Loucy (cell line): Measurements from ENCODE around the gene UBE2D1.
"Not testable (repeated sequence)": the region's sequence is repeated elsewhere in the genome, so short reads cannot be mapped to it uniquely, and the experiment has no call there.

Experiments used
- H2AFZ ChIP-seq: fragments of 200-600 bp; sonication (generic); 2 replicates; pipeline ENCODE4 v1.6.0; 2016; ENCODE audit warnings: antibody characterized with exemption, mild to moderate bottlenecking, low read length, moderate library complexity
- H3F3A ChIP-seq: fragments of 200-600 bp; 2 replicates; pipeline ENCODE4 v1.6.0; 2016; ENCODE audit warnings: antibody characterized with exemption, low read depth, mild to moderate bottlenecking
- H3K27me3 ChIP-seq: fragments of 200-600 bp; sonication (generic); 2 replicates; pipeline ENCODE4 v1.6.1; 2014; ENCODE audit warnings: low read length, mild to moderate bottlenecking; ENCODE audit not compliant: insufficient read depth, poor library complexity, severe bottlenecking
- H3K36me3 ChIP-seq: fragments of 200-600 bp; sonication (generic); 2 replicates; pipeline ENCODE4 v1.6.1; 2016; ENCODE audit warnings: low read length; ENCODE audit not compliant: insufficient read depth
- H3K4me1 ChIP-seq: fragments of 200-600 bp; sonication (generic); 2 replicates; pipeline ENCODE4 v1.5.1; 2014; ENCODE audit warnings: low read length, mild to moderate bottlenecking; ENCODE audit not compliant: insufficient read depth, poor library complexity, severe bottlenecking
- H3K4me2 ChIP-seq: fragments of 200-600 bp; sonication (generic); 2 replicates; pipeline ENCODE4 v1.6.0; 2014; ENCODE audit warnings: antibody characterized with exemption, low read length, low read depth, mild to moderate bottlenecking; ENCODE audit not compliant: poor library complexity, severe bottlenecking
- H3K4me3 ChIP-seq: fragments of 200-600 bp; sonication (generic); 2 replicates; pipeline ENCODE4 v1.5.1; 2014; ENCODE audit warnings: low read length, mild to moderate bottlenecking, mixed read lengths; ENCODE audit not compliant: poor library complexity, severe bottlenecking
- H3K79me2 ChIP-seq: fragments of 200-600 bp; sonication (generic); 2 replicates; pipeline ENCODE4 v1.6.1; 2014; ENCODE audit warnings: low read length; ENCODE audit not compliant: insufficient read depth
- H3K9ac ChIP-seq: fragments of 200-600 bp; sonication (generic); 2 replicates; pipeline ENCODE4 v1.6.0; 2014; ENCODE audit warnings: mild to moderate bottlenecking, low read depth, low read length, moderate library complexity; ENCODE audit not compliant: poor library complexity, severe bottlenecking
- H3K9me2 ChIP-seq: fragments of 200-600 bp; sonication (generic); replicated peaks from 2 replicates; pipeline ENCODE4 v1.6.1; 2016; ENCODE audit warnings: low read depth, low read length, mixed read lengths
- H3K9me3 ChIP-seq: fragments of 200-600 bp; sonication (generic); 2 replicates; pipeline ENCODE4 v1.6.1; 2014; ENCODE audit warnings: mild to moderate bottlenecking, antibody characterized with exemption, low read length, low read depth; ENCODE audit not compliant: insufficient read depth
- H4K20me1 ChIP-seq: fragments of 200-600 bp; sonication (generic); 2 replicates; pipeline ENCODE4 v1.6.0; 2014; ENCODE audit warnings: antibody characterized with exemption, low read length, mild to moderate bottlenecking; ENCODE audit not compliant: insufficient read depth, poor library complexity, severe bottlenecking
- EZH2phosphoT487 ChIP-seq: fragments of 200-600 bp; IDR thresholded peaks from 2 replicates; pipeline ENCODE4 v1.6.1; 2018; ENCODE audit warnings: antibody characterized with exemption, mild to moderate bottlenecking, moderate library complexity, borderline replicate concordance
- TF ChIP-seq, protein P1 (sequence below): fragments of 200-600 bp; sonication (generic); conservative IDR thresholded peaks from 2 replicates; pipeline ENCODE4 v1.5.1; 2014; ENCODE audit warnings: mild to moderate bottlenecking, antibody characterized with exemption, low read length

UBE2D1 gene

DNA sequence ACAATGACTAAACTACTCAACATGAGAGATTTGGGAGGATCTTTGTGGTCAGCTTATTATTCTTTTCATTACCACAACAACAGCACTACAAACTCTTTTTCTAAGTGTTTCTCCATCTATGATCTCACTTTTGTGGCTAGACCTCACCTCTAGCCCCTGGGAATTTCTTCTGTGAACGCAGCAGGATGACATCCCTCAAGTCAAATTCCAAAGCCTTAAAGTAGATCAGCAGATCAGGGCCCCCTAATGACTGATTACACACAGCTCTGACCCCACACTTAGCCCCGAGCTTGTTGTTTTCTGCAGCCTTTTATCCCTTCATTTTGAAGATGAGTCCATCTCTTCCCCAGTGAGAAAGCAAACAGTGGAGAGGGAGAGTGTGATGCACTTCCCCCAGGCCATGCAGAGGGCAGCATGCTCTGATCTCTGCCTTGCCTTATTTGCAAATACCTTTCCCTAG is 77.7 kb downstream of the UBE2D1 start:
- H3K27me3 ChIP-seq: no peaks in the 10 kb centered on the region
- H3K4me3 ChIP-seq: no peak overlapping the region
- H3K9me3 ChIP-seq: no peaks in the 10 kb centered on the region
- H3K4me1 ChIP-seq: no peaks in the 10 kb centered on the region
- H4K20me1 ChIP-seq: no peaks in the 10 kb centered on the region
- no peaks in the 10 kb centered on the region for H3K36me3 ChIP-seq
- H2AFZ ChIP-seq: no peak overlapping the region
- H3K9ac ChIP-seq: no peak overlapping the region
- no peaks in the 10 kb centered on the region for H3K9me2 ChIP-seq
- no peaks in the 10 kb centered on the region for H3K79me2 ChIP-seq
- H3K4me2 ChIP-seq: no peak overlapping the region
- TF ChIP-seq, protein P1, sequence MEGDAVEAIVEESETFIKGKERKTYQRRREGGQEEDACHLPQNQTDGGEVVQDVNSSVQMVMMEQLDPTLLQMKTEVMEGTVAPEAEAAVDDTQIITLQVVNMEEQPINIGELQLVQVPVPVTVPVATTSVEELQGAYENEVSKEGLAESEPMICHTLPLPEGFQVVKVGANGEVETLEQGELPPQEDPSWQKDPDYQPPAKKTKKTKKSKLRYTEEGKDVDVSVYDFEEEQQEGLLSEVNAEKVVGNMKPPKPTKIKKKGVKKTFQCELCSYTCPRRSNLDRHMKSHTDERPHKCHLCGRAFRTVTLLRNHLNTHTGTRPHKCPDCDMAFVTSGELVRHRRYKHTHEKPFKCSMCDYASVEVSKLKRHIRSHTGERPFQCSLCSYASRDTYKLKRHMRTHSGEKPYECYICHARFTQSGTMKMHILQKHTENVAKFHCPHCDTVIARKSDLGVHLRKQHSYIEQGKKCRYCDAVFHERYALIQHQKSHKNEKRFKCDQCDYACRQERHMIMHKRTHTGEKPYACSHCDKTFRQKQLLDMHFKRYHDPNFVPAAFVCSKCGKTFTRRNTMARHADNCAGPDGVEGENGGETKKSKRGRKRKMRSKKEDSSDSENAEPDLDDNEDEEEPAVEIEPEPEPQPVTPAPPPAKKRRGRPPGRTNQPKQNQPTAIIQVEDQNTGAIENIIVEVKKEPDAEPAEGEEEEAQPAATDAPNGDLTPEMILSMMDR: no peak
- no peak for TF ChIP-seq EZH2phosphoT487
- no peaks in the 10 kb centered on the region for H3F3A ChIP-seq

DNA sequence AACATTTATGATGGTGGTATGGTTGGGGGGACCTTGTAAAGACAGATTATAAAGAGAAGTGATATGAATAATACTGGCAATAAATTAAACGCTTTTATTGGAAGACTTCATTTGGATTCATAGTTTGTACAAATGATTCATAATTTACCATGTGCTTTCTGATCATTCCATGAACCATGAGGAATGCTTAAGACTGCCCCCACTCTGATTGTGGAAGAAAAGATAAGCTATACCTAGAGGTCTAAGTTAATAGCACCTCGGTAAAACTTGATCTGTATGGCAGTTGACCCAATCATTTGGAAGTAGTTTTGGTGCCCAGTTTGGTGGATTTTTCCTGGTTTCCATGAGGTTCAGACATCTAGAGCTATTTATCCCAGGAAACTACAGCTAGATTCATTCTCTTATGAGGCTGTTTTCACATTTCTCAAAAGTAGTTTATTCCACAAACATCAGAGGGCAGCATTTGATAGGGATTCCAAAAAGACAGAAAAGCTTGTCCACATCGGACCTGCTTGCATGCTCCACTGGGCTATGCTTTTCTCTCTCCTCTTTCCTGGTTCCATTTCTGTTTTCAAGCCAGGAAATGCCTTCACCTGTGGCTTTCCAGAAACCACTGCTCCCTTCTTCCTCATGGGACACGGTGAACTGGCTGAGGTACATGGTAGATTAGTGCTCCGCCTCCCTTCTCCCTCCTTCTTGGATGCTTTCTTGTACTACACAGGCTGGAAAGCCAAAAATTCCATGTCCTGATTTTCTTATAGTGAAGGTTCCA is 79.7 kb downstream of the UBE2D1 start:
- Histone ChIP-seq H3K9ac (no peak overlapping the region), H3K79me2 (no peaks in the 10 kb centered on the region), H3K9me2 (no peaks in the 10 kb centered on the region), H3K9me3 (no peaks in the 10 kb centered on the region), H2AFZ (no peak overlapping the region), H3K4me3 (no peak overlapping the region), H3K36me3 (no peaks in the 10 kb centered on the region), H3K4me1 (no peaks in the 10 kb centered on the region), H3K4me2 (no peak overlapping the region), H3K27me3 (no peaks in the 10 kb centered on the region), H3F3A (no peaks in the 10 kb centered on the region), H4K20me1 (no peaks in the 10 kb centered on the region)
- no peak for TF ChIP-seq EZH2phosphoT487
- TF ChIP-seq, protein P1: no peak; the same call in 1 of the 2 replicates

DNA sequence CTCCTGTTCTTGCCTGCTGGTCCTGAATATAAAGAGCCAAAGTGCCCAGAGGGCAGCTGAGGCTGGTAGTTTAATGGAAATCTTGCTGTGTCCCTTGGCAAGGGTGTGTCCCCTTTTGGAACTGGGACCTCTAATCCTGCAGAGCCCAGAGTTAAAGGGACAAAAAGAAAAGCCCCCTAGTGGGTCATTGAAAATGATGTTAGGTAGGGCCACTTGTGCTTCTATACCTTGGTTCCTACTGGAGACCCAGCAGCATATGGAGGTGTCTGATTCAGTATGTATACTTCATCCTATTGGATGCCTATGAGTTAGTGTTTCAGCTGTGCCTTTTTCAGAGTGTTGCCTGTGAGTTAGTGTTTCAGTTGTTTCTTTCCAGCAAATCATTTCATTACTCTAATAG is 81.0 kb downstream of the UBE2D1 start:
- H3K27me3 ChIP-seq: no peaks in the 10 kb centered on the region
- no peak overlapping the region for H3K4me2 ChIP-seq
- no peaks in the 10 kb centered on the region for H3K9me2 ChIP-seq
- no peaks in the 10 kb centered on the region for H3F3A ChIP-seq
- no peak overlapping the region for H3K9ac ChIP-seq
- no peaks in the 10 kb centered on the region for H3K9me3 ChIP-seq
- H2AFZ ChIP-seq: no peak overlapping the region
- H3K4me3 ChIP-seq: no peak overlapping the region
- TF ChIP-seq, protein P1: no peak
- no peak for TF ChIP-seq EZH2phosphoT487
- H3K4me1 ChIP-seq: no peaks in the 10 kb centered on the region
- H3K36me3 ChIP-seq: no peaks in the 10 kb centered on the region
- H4K20me1 ChIP-seq: no peaks in the 10 kb centered on the region
- no peaks in the 10 kb centered on the region for H3K79me2 ChIP-seq

DNA sequence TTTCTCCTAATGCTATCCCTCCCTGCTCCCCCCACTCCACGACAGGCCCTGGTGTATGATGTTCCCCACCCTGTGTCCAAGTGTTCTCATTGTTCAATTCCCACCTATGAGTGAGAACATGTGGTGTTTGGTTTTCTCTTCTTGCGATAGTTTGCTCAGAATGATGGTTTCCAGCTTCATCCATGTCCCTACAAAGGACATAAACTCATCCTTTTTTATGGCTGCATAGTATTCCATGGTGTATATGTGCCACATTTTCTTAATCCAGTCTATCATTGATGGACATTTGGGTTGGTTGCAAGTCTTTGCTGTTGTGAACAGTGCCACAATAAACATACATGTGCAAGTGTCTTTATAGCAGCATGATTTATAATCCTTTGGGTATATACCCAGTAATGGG is 83.1 kb downstream of the UBE2D1 start:
- H3K9ac ChIP-seq, H3K36me3 ChIP-seq, H3K4me2 ChIP-seq, H2AFZ ChIP-seq, H4K20me1 ChIP-seq, H3K9me2 ChIP-seq, H3K9me3 ChIP-seq, H3K27me3 ChIP-seq, H3K4me3 ChIP-seq, H3K4me1 ChIP-seq, H3K79me2 ChIP-seq, H3F3A ChIP-seq: not testable (repeated sequence)
